HG03025 (cell line): ENCODE measurements around the gene ABI1.
"Not testable (repeated sequence)": the region's sequence is repeated elsewhere in the genome, so short reads cannot be mapped to it uniquely, and the experiment has no call there.

Source experiments
- ATAC-seq: cut with Tn5 transposase; IDR thresholded peaks from one replicate; pipeline ENCODE4 v1.9.1; 2021; ENCODE audit warnings: mild to moderate bottlenecking, moderate library complexity; ENCODE audit not compliant: unreplicated experiment, low FRiP score

Gene ABI1

GRCh38 chr10:26857553-26857952 is 3.2 kb downstream of the ABI1 start:
- ATAC-seq: not testable (repeated sequence)

GRCh38 chr10:26855186-26855585 is 5.6 kb downstream of the ABI1 start:
- no peak for ATAC-seq

- ATAC-seq: no peak
These were observed 6.2 kb downstream of the ABI1 start for GRCh38 chr10:26854524-26854923.

GRCh38 chr10:26844396-26844975 is 16.3 kb downstream of the ABI1 start:
- no peak for ATAC-seq

- ATAC-seq: no peak
These were observed 17.0 kb downstream of the ABI1 start for GRCh38 chr10:26843736-26844135.

- ATAC-seq: no peak
These were observed 18.9 kb downstream of the ABI1 start for GRCh38 chr10:26841733-26842317.

GRCh38 chr10:26840938-26841732 is 19.6 kb downstream of the ABI1 start:
- ATAC-seq: peak; percentile 52

- ATAC-seq: no peak
These were observed 20.7 kb downstream of the ABI1 start for GRCh38 chr10:26839966-26840627.

GRCh38 chr10:26837139-26837538 is 23.6 kb downstream of the ABI1 start:
- no peak for ATAC-seq

- no peak for ATAC-seq
These were observed 25.7 kb downstream of the ABI1 start for GRCh38 chr10:26835025-26835424.

- ATAC-seq: no peak
These were observed 27.8 kb downstream of the ABI1 start for GRCh38 chr10:26832960-26833359.

GRCh38 chr10:26831936-26832335 is 28.8 kb downstream of the ABI1 start:
- ATAC-seq: no peak

- ATAC-seq: no peak
These were observed 30.8 kb downstream of the ABI1 start for GRCh38 chr10:26829810-26830515.

- no peak for ATAC-seq
These were observed 36.6 kb downstream of the ABI1 start for GRCh38 chr10:26824015-26824690.

GRCh38 chr10:26821699-26822570 is 38.8 kb downstream of the ABI1 start:
- no peak for ATAC-seq

- no peak for ATAC-seq
These were observed 45.3 kb downstream of the ABI1 start for GRCh38 chr10:26815500-26815899.

- no peak for ATAC-seq
These were observed 50.2 kb downstream of the ABI1 start for GRCh38 chr10:26810435-26811026.

GRCh38 chr10:26809973-26810372 is 50.8 kb downstream of the ABI1 start:
- no peak for ATAC-seq

GRCh38 chr10:26807532-26807931 is 53.2 kb downstream of the ABI1 start:
- ATAC-seq: no peak
